Measurements from ENCODE around the gene NCK2. TPM values are rescaled to one million over a fixed set of nuclear protein-coding genes. Genes with fewer than 3 reads are reported as not detected.

The NCK2 gene
- total RNA-seq, 1 experiment from 2014 or later: 45.4 TPM

- no peak overlapping the region for H3K27ac ChIP-seq (ENCODE audit: low read length)
- no peaks in the 10 kb centered on the region for H3K79me2 ChIP-seq (ENCODE audit: low read length)
- intact Hi-C loops (cut with micrococcal nuclease): no loop called here
- BruUV-seq (replicated peaks): no TSS peak
- H3K27me3 ChIP-seq (ENCODE audit: low read length): no peaks in the 10 kb centered on the region
- ATAC-seq (no peak), DNase-seq (no peak)
- no peak overlapping the region for H3K4me3 ChIP-seq (ENCODE audit: low read length)
- H3K4me1 ChIP-seq (ENCODE audit: insufficient read depth, low read length): no peaks in the 10 kb centered on the region
- H3K4me2 ChIP-seq (ENCODE audit: low read length): no peak overlapping the region
- no peaks in the 10 kb centered on the region for H3K9me2 ChIP-seq (replicated peaks; ENCODE audit: low read length)
- H2AFZ ChIP-seq (ENCODE audit: low read length): no peak overlapping the region
- CTCF ChIA-PET: no interaction called here
- no peaks in the 10 kb centered on the region for H4K20me1 ChIP-seq (ENCODE audit: low read length)
- H3F3A ChIP-seq (ENCODE audit: low read length, unreplicated experiment): no peaks in the 10 kb centered on the region
- no peak for TF ChIP-seq EZH2 (IDR thresholded peaks at IDR 0.05; ENCODE audit: low read length, unreplicated experiment)
- no peak for TF ChIP-seq EZH2phosphoT487 (IDR thresholded peaks at IDR 0.05; ENCODE audit: borderline replicate concordance, low read length)
- TF ChIP-seq CTCF (conservative IDR thresholded peaks at IDR 0.05; ENCODE audit: low read depth, low read length): no peak
- POLR2A ChIA-PET (ENCODE audit: unreplicated experiment): no interaction called here
- no peak overlapping the region for H3K9ac ChIP-seq (ENCODE audit: low read length)
- no peaks in the 10 kb centered on the region for H3K9me3 ChIP-seq (ENCODE audit: low read length)
- no peaks in the 10 kb centered on the region for H3K36me3 ChIP-seq (ENCODE audit: low read depth, low read length)
Observed at GRCh38 chr2:105827351-105828096, 82.8 kb downstream of the NCK2 start.

- ATAC-seq: no peak
- BruUV-seq (replicated peaks): no TSS peak
Observed at GRCh38 chr2:105828558-105828957, 83.8 kb downstream of the NCK2 start.

More at GRCh38 chr2:105828558-105828957, 83.8 kb downstream of the NCK2 start:
- CTCF ChIA-PET: no interaction called here
- H4K20me1 ChIP-seq (ENCODE audit: low read length): no peaks in the 10 kb centered on the region
- no peak overlapping the region for H3K27ac ChIP-seq (ENCODE audit: low read length)
- intact Hi-C loops (cut with micrococcal nuclease): no loop called here
- peaks cover under 1% of the 10 kb centered on the region; the same call in 1 of the 2 replicates for H3K79me2 ChIP-seq (ENCODE audit: low read length)
- H3K4me2 ChIP-seq (ENCODE audit: low read length): no peak overlapping the region
- H3K4me1 ChIP-seq (ENCODE audit: insufficient read depth, low read length): no peaks in the 10 kb centered on the region
- no peak for TF ChIP-seq CTCF (conservative IDR thresholded peaks at IDR 0.05; ENCODE audit: low read depth, low read length)
- TF ChIP-seq EZH2phosphoT487 (IDR thresholded peaks at IDR 0.05; ENCODE audit: borderline replicate concordance, low read length): no peak
- TF ChIP-seq EZH2 (IDR thresholded peaks at IDR 0.05; ENCODE audit: low read length, unreplicated experiment): no peak
- no peaks in the 10 kb centered on the region for H3F3A ChIP-seq (ENCODE audit: low read length, unreplicated experiment)
- H3K27me3 ChIP-seq (ENCODE audit: low read length): no peaks in the 10 kb centered on the region
- no peaks in the 10 kb centered on the region for H3K9me2 ChIP-seq (replicated peaks; ENCODE audit: low read length)
- H3K9me3 ChIP-seq (ENCODE audit: low read length): no peaks in the 10 kb centered on the region
- no peak overlapping the region for H2AFZ ChIP-seq (ENCODE audit: low read length)
- DNase-seq: no peak
- no peaks in the 10 kb centered on the region; the same call in 1 of the 2 replicates for H3K36me3 ChIP-seq (ENCODE audit: low read depth, low read length)
- POLR2A ChIA-PET (ENCODE audit: unreplicated experiment): no interaction called here
- no peak overlapping the region for H3K9ac ChIP-seq (ENCODE audit: low read length)
- no peak overlapping the region for H3K4me3 ChIP-seq (ENCODE audit: low read length)
